Osteocyte (in vitro differentiated cells): ENCODE results near the gene WWC2. TPM values are rescaled to one million over a fixed set of nuclear protein-coding genes. Genes with fewer than 3 reads are reported as not detected.

Experiments
- DNase-seq: peaks from one replicate; pipeline ENCODE4 v3.0.0; 2021; ENCODE audit warnings: mixed read lengths; ENCODE audit not compliant: unreplicated experiment; ENCODE audit errors: extremely low spot score
- H3K27ac Mint-ChIP-seq: one replicate; pipeline ENCODE4 v1.8.0; 2021; ENCODE audit warnings: mild to moderate bottlenecking, mixed read lengths; ENCODE audit not compliant: unreplicated experiment
- H3K27me3 Mint-ChIP-seq: one replicate; pipeline ENCODE4 v1.8.0; 2021; ENCODE audit warnings: mixed read lengths; ENCODE audit not compliant: unreplicated experiment
- H3K36me3 Mint-ChIP-seq: one replicate; pipeline ENCODE4 v1.8.0; 2021; ENCODE audit warnings: mixed read lengths; ENCODE audit not compliant: unreplicated experiment
- H3K4me1 Mint-ChIP-seq: one replicate; pipeline ENCODE4 v1.8.0; 2021; ENCODE audit warnings: mixed read lengths; ENCODE audit not compliant: unreplicated experiment
- H3K4me3 Mint-ChIP-seq: one replicate; pipeline ENCODE4 v1.8.0; 2021; ENCODE audit warnings: mild to moderate bottlenecking, moderate library complexity, mixed read lengths; ENCODE audit not compliant: unreplicated experiment
- H3K9me3 Mint-ChIP-seq: one replicate; pipeline ENCODE4 v1.8.0; 2021; ENCODE audit warnings: mixed read lengths; ENCODE audit not compliant: unreplicated experiment
- total RNA-seq: library from RNA; stranded (reverse); gene quantifications from 2 replicates; pipeline ENCODE4 v1.2.1, GENCODE V29; 2021
- TF ChIP-seq, protein P1 (sequence below): fragments of 200-600 bp; sonication (generic); IDR thresholded peaks from 2 replicates; pipeline ENCODE4 v1.5.0; 2021; ENCODE audit warnings: antibody characterized with exemption, mild to moderate bottlenecking, moderate library complexity

WWC2 gene
- total RNA-seq, 1 donor from 2014 or later, result 53.5 TPM

DNA sequence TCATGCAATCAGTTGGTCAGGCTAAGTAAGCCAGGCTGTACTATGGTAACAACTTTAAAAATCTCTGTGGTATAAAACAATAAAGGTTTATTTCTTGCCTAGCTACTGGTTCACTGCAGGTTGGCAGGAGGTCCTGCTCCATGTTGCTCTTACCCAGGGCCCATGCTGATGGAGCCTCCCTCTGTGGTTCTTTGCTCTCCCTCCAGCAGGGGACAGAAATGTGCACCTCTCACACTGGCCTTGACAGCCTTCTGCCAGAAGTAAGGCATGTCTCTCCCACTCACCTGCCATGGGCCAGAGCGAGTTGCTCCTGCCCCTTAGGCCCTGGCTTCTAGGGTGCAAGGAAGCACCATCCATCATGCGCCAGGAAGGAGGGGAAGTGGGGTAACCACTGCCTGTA is 189.9 kb downstream of the WWC2 start:
- Mint-ChIP-seq H3K27ac (no peak overlapping the region), H3K36me3 (peaks cover 58% of the 10 kb centered on the region), H3K27me3 (no peaks in the 10 kb centered on the region), H3K9me3 (no peaks in the 10 kb centered on the region), H3K4me1 (no peaks in the 10 kb centered on the region), H3K4me3 (no peak overlapping the region)
- TF ChIP-seq, protein P1, sequence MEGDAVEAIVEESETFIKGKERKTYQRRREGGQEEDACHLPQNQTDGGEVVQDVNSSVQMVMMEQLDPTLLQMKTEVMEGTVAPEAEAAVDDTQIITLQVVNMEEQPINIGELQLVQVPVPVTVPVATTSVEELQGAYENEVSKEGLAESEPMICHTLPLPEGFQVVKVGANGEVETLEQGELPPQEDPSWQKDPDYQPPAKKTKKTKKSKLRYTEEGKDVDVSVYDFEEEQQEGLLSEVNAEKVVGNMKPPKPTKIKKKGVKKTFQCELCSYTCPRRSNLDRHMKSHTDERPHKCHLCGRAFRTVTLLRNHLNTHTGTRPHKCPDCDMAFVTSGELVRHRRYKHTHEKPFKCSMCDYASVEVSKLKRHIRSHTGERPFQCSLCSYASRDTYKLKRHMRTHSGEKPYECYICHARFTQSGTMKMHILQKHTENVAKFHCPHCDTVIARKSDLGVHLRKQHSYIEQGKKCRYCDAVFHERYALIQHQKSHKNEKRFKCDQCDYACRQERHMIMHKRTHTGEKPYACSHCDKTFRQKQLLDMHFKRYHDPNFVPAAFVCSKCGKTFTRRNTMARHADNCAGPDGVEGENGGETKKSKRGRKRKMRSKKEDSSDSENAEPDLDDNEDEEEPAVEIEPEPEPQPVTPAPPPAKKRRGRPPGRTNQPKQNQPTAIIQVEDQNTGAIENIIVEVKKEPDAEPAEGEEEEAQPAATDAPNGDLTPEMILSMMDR, result no peak
- DNase-seq, result no peak

DNA sequence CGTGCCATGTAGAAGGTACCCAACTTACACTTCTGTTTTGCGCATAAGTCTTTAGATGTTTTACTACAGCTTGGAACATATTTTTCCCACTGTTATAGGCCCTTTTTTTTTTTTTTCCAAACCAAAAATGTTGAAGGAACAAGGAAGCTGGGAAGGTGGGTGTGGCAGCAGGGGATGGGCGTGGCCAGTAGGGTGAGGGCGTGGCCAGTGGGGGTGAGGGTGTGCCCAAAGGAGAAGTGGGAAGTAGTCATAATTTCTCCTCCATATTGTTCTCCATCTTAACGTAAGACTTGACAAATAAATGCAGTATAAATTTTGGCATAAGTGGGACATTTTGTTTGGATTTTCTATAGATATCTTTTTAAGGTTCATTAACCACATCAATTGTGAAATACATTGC is 190.6 kb downstream of the WWC2 start:
- no peak for DNase-seq
- Mint-ChIP-seq H3K4me3 (no peak overlapping the region), H3K36me3 (peaks cover 60% of the 10 kb centered on the region), H3K27ac (no peak overlapping the region), H3K9me3 (no peaks in the 10 kb centered on the region), H3K4me1 (no peaks in the 10 kb centered on the region), H3K27me3 (no peaks in the 10 kb centered on the region)
- TF ChIP-seq, protein P1, result no peak

DNA sequence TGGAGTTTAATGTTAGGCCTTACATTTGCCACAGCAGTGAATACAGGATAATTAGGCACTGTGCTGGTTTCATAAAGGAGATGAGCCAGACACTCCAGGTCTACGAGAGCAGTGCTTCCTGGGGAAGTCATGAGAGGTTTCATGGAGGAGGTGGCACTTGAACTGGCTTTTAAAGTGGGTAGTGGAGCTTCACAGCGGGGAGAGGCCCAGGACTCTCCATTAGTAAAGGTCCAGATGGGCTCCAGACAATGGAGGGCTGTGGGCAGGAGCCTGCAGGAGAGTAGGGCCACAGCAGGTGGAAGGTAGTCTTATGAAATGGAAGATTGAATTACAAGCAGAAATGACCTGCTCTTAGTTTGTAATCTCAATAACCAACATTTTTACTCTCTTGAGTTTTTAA is 192.0 kb downstream of the WWC2 start:
- Mint-ChIP-seq H3K36me3 (peaks cover 64% of the 10 kb centered on the region), H3K4me3 (no peak overlapping the region), H3K9me3 (no peaks in the 10 kb centered on the region), H3K4me1 (peaks cover 5% of the 10 kb centered on the region), H3K27me3 (no peaks in the 10 kb centered on the region), H3K27ac (no peak overlapping the region)
- TF ChIP-seq, protein P1, result no peak
- DNase-seq, result no peak

DNA sequence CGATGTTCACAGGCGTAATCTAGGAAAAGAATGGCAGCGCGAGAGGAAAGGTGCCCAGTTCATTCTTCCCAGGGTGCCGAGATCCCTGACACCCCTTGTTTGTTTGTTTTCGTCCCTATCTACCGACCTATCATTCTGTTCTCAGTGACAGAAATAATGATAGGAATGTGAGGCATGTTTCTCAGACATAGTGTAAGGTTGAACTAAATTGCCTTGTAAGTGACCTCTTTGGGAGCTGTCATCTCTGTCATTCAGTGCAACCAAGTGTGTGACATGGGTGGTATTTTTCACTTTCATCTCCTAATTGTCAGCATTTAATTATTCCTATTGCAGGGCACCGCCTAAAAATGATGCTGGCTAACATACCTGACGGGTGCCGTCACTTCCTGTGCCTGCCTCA is 196.7 kb downstream of the WWC2 start:
- TF ChIP-seq, protein P1, result no peak
- Mint-ChIP-seq H3K27ac (no peak overlapping the region), H3K4me3 (no peak overlapping the region), H3K4me1 (peaks cover 5% of the 10 kb centered on the region), H3K27me3 (no peaks in the 10 kb centered on the region), H3K9me3 (no peaks in the 10 kb centered on the region), H3K36me3 (peaks cover 46% of the 10 kb centered on the region)
- no peak for DNase-seq

DNA sequence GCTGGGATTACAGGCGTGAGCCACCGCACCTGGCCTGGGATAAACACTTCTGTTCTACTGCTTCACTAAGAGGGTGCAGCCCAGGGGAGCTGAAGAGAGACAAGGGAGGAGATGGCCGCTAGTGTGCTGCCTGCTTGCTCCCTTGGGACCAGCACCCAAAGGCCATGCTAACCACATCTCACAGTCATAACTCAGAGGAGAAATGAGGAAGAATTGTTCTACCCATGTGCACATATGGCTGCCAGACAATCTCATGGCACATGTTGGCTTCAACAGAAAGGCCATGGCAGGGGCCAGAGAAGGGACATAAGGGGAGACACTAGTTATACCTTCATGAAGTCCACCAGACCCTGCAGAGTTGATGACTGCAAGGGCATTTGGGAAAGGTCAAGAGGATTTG is 198.6 kb downstream of the WWC2 start:
- no peak overlapping the region for H3K4me3 Mint-ChIP-seq
- TF ChIP-seq, protein P1, result no peak

More for the DNA sequence above, 198.6 kb downstream of the WWC2 start:
- H3K27ac Mint-ChIP-seq, result no peak overlapping the region
- no peak for DNase-seq
- H3K27me3 Mint-ChIP-seq, result no peaks in the 10 kb centered on the region
- peaks cover 38% of the 10 kb centered on the region for H3K36me3 Mint-ChIP-seq
- H3K4me1 Mint-ChIP-seq, result peaks cover 5% of the 10 kb centered on the region
- H3K9me3 Mint-ChIP-seq, result no peaks in the 10 kb centered on the region
